SKM-1 (cell line): ENCODE results near the gene FGGY.
"Not testable (repeated sequence)": the region's sequence is repeated elsewhere in the genome, so short reads cannot be mapped to it uniquely, and the experiment has no call there.

ENCODE experiments used
- DNase-seq: peaks from one replicate; lab custom pipeline; 2025; ENCODE audit not compliant: unreplicated experiment; lab: John Stamatoyannopoulos, UW

Gene FGGY

GRCh38 chr1:59609245-59609644 lies 312.4 kb downstream of the FGGY start:
- DNase-seq: no peak

DNA sequence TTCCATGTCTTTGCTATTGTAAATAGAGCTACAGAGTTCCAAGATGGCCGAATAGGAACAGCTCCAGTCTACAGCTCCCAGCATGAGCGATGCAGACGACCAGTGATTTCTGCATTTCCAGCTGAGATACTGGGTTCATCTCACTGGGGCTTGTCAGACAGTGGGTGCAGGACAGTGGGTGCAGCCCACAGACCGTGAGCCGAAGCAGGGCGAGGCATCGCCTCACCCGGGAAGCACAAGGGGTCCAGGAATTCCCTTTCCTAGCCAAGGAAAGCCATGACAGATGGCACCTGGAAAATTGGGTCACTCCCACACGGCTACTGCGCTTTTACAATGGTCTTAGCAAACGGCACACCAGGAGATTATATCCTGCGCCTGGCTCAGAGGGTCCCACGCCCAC lies 313.6 kb downstream of the FGGY start:
- DNase-seq: not testable (repeated sequence)

DNA sequence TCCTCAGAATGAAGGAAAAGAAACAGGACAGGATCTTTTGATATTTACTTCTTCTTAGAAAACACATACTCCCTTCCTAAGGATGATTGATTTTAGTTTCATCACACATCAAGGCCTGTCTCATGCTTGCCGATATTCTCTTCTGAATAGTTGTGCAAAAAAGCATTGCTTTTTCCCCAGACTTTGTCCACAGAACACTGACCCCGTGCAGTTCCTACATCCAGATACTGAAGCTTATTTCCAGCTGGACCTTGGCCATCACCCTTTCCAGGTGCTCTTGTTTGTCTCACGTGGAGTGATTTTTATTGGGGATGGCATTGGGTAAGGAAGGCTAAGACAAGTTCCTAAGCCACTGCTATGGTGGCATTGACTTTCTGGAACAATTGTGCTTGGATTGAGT lies 320.5 kb downstream of the FGGY start:
- DNase-seq: no peak

- no peak for DNase-seq
These were observed 322.7 kb downstream of the FGGY start for GRCh38 chr1:59619557-59619956.

- no peak for DNase-seq
These were observed 328.5 kb downstream of the FGGY start for GRCh38 chr1:59625384-59625783.

GRCh38 chr1:59631561-59632255 lies 334.8 kb downstream of the FGGY start:
- no peak for DNase-seq

DNA sequence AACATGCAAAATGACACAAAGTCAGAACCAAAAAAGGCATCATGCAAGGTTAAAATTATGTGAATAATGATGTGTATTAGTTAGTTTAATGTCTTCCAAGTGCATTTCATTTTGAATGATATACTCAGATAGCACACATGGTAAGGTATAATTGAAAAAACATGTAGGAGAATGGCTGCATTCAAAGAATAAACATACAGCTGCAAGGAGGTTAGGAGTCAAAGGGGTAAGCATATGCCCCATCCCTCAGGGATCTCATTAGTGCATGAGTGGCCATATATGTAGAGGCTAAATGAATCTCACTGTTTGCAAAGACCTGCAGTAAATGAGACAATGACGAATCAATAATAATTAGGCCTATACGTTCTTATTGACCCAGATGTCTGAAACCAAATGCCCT lies 338.2 kb downstream of the FGGY start:
- no peak for DNase-seq

DNA sequence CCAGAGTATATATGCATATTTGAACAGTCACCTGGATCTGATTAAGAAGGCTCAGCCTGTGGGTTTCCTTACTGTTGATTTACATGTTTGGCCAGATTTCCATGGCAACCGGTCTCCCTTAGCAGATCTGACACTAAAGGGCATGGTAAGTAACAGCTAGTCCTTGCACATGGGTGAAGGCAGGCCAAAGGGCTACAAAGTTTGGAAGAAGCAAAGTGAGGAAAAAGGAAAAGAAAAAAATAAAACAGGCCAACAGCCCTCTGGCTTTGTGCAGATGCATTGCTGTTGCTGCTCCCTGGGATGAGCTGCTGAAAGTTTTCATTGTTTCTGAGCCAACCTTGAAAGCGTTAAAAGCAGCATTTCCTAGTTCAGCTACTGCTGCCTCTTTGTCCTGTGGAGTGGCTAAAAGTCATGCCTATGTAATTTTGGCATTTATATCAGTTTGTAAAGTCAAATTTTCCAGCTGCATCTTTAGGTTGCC lies 341.4 kb downstream of the FGGY start:
- no peak for DNase-seq

- DNase-seq: no peak
These were observed 342.4 kb downstream of the FGGY start for GRCh38 chr1:59639266-59639665.

- DNase-seq: no peak
These were observed 344.0 kb downstream of the FGGY start for GRCh38 chr1:59640851-59641250.

- DNase-seq: no peak
These were observed 344.9 kb downstream of the FGGY start for GRCh38 chr1:59641836-59642235.

GRCh38 chr1:59643526-59643925 lies 346.6 kb downstream of the FGGY start:
- no peak for DNase-seq

DNA sequence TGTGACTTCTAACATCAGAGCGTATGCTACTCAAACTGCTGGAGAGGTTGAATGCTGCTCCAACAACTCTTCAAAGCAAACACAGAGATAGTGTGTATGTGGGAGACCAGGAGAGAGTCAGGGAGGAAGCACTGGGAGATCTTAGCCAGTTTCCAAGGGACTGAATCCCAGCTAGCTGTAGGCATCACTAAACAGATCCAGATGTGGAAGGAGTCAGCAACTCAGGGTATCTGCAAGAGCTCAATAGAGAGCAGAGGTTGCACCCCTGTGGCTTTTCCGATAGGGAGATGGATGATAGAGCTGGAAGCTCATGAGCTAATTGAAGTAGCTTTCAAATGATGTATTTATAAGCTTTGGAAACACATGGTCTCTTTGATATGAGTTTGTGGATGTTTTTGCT lies 349.0 kb downstream of the FGGY start:
- DNase-seq: no peak

GRCh38 chr1:59653142-59653958 lies 356.5 kb downstream of the FGGY start:
- DNase-seq: not testable (repeated sequence)

GRCh38 chr1:59653968-59654367 lies 357.1 kb downstream of the FGGY start:
- no peak for DNase-seq

- no peak for DNase-seq
These were observed 361.1 kb downstream of the FGGY start for GRCh38 chr1:59657873-59658465.

DNA sequence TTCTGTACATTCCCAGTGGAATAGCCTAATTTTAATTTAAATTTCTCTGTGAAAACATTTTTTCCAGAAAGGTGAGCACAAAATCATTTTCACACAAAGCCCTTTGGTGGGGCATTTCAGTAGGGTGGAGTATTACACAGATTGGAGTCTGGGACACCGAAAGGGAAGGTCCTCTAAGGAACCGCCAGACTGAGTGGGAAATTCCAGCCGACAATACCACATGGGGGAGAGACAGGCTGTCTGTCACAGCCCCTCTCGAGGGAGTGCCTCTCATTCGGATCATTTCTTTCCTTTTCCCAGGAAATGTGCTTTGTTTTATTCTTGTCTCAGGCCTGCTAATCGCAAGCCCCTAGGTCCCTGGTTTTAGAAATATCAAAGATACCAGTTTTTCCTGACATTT lies 367.3 kb downstream of the FGGY start:
- no peak for DNase-seq

- DNase-seq: no peak
These were observed 369.2 kb downstream of the FGGY start for GRCh38 chr1:59666106-59666505.

DNA sequence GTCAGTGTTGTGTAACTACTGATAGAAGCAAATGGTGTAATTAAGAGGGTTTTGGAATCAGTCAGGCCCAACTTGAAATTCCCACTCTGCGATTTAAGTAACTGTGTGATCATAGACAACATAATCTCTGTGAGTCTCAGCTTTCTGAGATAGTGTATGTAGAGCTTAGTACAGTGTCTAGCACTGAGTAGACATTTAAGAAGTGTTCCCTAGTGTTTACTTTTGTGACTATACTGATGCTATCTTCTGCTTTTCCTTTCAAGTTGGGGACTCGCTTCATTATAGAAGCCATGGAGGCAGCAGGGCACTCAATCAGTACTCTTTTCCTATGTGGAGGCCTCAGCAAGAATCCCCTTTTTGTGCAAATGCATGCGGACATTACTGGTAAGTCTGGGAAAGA lies 370.1 kb downstream of the FGGY start:
- DNase-seq: no peak

DNA sequence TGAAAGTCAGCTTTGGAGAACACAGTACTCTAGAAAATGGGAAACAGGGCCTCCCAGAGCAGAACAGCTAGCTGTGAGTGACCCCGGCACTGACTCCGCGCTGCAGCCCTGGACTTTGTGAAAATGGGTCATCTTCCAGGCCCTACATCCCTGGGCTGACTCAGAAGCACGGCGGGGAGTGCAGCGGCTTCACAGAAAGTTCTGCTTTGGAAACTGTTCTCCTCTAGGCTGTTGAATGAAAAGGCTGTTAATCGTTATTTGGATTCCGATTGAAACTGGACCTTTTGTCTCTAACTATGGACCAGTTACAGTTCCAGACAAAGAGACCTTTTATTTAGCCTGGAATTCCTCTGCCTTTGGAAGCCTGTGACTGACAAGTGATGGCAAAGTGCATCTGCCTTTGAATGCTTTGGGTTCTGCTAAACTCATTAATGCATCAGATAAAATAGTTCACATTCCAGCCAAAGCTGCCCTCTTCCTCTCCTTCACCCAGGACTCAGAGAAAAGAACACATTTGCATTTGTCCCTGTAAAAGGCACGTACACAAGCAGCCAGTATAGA lies 372.9 kb downstream of the FGGY start:
- no peak for DNase-seq

GRCh38 chr1:59670662-59671061 lies 373.8 kb downstream of the FGGY start:
- no peak for DNase-seq
